Osteoblast (primary cell): ENCODE data around the gene H6PD. TPM values are rescaled to one million over a fixed set of nuclear protein-coding genes. Genes with fewer than 3 reads are reported as not detected.

Source experiments
- DNase-seq: peaks from one replicate; pipeline ENCODE4 v3.0.0; 2011; ENCODE audit warnings: low spot score, mixed read lengths; ENCODE audit not compliant: insufficient read length; ENCODE audit errors: missing footprints
- H2AFZ ChIP-seq: 2 replicates; pipeline ENCODE4 v1.6.0; 2011; ENCODE audit warnings: mild to moderate bottlenecking, low read length
- H3K27ac ChIP-seq: 2 replicates; pipeline ENCODE4 v1.5.1; 2011; ENCODE audit warnings: mild to moderate bottlenecking, low read depth, low read length, moderate library complexity
- H3K27me3 ChIP-seq: 2 replicates; pipeline ENCODE4 v1.6.0; 2012; ENCODE audit warnings: mild to moderate bottlenecking, control low read depth, inconsistent platforms, low read length, moderate library complexity; ENCODE audit not compliant: insufficient read depth
- H3K36me3 ChIP-seq: 2 replicates; pipeline ENCODE4 v1.5.1; 2011; ENCODE audit warnings: mild to moderate bottlenecking, low read length, control low read depth, moderate library complexity; ENCODE audit not compliant: insufficient read depth
- H3K4me1 ChIP-seq: 2 replicates; pipeline ENCODE4 v1.5.1; 2011; ENCODE audit warnings: mild to moderate bottlenecking, low read length, control low read depth, moderate library complexity; ENCODE audit not compliant: insufficient read depth
- H3K4me2 ChIP-seq: 2 replicates; pipeline ENCODE4 v1.6.0; 2011; ENCODE audit warnings: mild to moderate bottlenecking, low read length; ENCODE audit not compliant: insufficient read depth
- H3K4me3 ChIP-seq: fragments of 200-600 bp; sonication (generic); 3 replicates; pipeline ENCODE4 v1.5.1; 2012; ENCODE audit warnings: mild to moderate bottlenecking, low read length, inconsistent platforms; ENCODE audit not compliant: insufficient read depth
- H3K79me2 ChIP-seq: 2 replicates; pipeline ENCODE4 v1.6.0; 2012; ENCODE audit warnings: mild to moderate bottlenecking, low read length, control low read depth, inconsistent platforms; ENCODE audit not compliant: insufficient read depth
- H3K9me3 ChIP-seq: 2 replicates; pipeline ENCODE4 v1.5.1; 2011; ENCODE audit warnings: low read depth, low read length, control low read depth
- H4K20me1 ChIP-seq: 2 replicates; pipeline ENCODE4 v1.6.0; 2012; ENCODE audit warnings: mild to moderate bottlenecking, low read length, control low read depth; ENCODE audit not compliant: insufficient read depth
- CTCF ChIP-seq: IDR thresholded peaks from 2 replicates; pipeline ENCODE4 v1.5.1; 2011; ENCODE audit warnings: mild to moderate bottlenecking, low read depth, low read length, moderate library complexity; ENCODE audit errors: extremely low read depth
- total RNA-seq: library from RNA; depleted of rRNA; stranded (reverse); fragments of >200 nt; gene quantifications from 2 replicates; pipeline ENCODE4 v1.2.3, GENCODE V29; 2012

H6PD gene
- total RNA-seq, 1 donor = 51.4 TPM

DNA sequence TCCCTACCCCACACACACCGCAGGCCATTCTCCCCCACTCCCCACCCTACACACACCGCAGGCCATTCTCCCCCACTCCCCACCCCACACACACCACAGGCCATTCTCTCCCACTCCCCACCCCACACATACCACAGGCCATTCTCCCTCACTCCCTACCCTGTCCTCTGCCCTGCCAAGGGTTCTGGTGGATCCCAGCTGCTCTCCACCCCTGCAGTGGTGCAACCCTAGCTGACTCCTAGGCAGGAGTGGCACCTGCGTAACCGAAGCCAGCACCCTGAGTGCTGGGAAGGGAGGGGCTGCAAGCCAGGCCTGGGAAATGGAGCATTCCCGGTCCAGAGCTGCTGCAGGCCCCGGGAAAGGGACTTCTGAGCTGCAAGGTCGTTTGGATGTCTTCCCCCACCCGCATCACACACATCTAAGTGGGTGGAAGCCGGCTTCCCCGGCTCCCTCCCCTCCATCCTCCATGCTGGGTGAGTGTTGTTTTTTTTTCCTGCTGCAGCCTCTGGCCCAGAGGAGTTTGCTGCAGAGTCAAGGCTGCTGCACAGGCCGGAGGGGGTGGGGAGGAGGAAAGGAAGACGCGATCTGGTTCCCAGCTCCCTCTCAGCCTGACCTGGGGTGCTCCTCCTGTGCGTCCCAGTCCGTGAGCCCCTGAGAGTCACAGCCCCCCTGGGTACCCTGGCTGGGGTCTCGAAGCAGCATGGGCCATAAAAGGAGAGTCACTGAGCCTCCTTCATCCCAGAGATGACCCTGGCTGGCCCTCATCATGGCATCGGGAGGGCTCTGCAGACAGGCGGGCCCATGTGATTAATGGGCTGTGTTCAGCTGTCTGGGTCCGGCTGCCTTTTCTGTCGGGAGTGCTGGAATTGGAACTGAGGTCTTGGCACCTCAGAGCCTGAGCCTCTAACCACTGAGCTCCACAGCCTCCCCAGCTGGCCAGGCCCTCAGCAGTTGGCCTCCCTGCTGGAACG, 16.1 kb downstream of the H6PD start:
- peaks cover 9% of the 10 kb centered on the region for H3K4me1 ChIP-seq
- no peak overlapping the region for H3K27ac ChIP-seq
- no peak overlapping the region for H2AFZ ChIP-seq
- no peaks in the 10 kb centered on the region for H3K27me3 ChIP-seq
- H3K9me3 ChIP-seq = no peaks in the 10 kb centered on the region
- no peak for TF ChIP-seq CTCF
- H4K20me1 ChIP-seq = peaks cover 4% of the 10 kb centered on the region
- H3K36me3 ChIP-seq = peaks cover 38% of the 10 kb centered on the region
- H3K4me3 ChIP-seq = no peak overlapping the region
- DNase-seq = peak; percentile 85
- H3K4me2 ChIP-seq = no peak overlapping the region
- H3K79me2 ChIP-seq = peaks cover 42% of the 10 kb centered on the region

GRCh38 chr1:9251501-9251900, 16.9 kb downstream of the H6PD start:
- Histone ChIP-seq H3K36me3 (peaks cover 38% of the 10 kb centered on the region), H3K4me1 (peaks cover 9% of the 10 kb centered on the region), H3K4me2 (no peak overlapping the region), H3K4me3 (no peak overlapping the region), H3K9me3 (no peaks in the 10 kb centered on the region), H3K27ac (no peak overlapping the region), H3K27me3 (no peaks in the 10 kb centered on the region), H4K20me1 (peaks cover 4% of the 10 kb centered on the region), H3K79me2 (peaks cover 48% of the 10 kb centered on the region), H2AFZ (no peak overlapping the region)
- TF ChIP-seq CTCF = no peak
- DNase-seq = no peak

- peaks cover 4% of the 10 kb centered on the region for H4K20me1 ChIP-seq
- no peak overlapping the region for H3K4me3 ChIP-seq
- TF ChIP-seq CTCF = no peak
- DNase-seq = no peak
- no peaks in the 10 kb centered on the region for H3K9me3 ChIP-seq
- H3K27ac ChIP-seq = no peak overlapping the region
- no peaks in the 10 kb centered on the region for H3K27me3 ChIP-seq
- H3K4me1 ChIP-seq = peaks cover 9% of the 10 kb centered on the region
- H3K36me3 ChIP-seq = peaks cover 30% of the 10 kb centered on the region
- no peak overlapping the region for H3K4me2 ChIP-seq
- H2AFZ ChIP-seq = no peak overlapping the region
- H3K79me2 ChIP-seq = peaks cover 60% of the 10 kb centered on the region
Observed at GRCh38 chr1:9253004-9253403, 18.4 kb downstream of the H6PD start.

DNA sequence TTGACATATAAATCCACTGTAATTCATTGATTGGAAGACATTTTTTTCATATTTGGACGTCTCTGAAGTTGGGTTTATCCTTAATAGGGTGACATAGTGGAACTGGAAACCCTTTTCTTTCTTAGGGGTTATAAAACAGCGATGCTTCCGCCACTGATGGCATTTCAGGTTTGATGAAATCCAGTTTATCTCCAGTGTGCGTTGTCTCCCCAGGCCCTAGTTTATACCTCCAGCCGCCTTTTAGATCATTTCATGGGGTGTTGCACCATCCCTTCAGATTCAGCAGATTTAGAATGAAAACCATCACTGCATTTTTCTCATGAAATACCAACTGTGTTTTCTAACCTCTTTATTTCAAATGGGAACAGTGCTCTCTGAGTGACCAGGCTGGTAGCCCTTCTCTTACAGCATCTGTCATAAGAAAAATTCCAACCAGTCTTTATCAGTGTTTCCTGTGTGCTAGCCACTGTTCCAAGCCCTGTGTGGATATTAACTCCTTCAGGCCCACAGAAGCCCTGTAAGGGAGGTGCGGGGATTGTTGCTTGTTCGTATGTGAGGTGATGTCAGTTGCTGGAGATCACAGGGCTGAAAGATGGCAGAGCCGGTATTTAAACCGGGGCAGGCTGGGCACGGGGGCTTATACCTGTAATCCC, 19.0 kb downstream of the H6PD start:
- Histone ChIP-seq H3K79me2 (peaks cover 66% of the 10 kb centered on the region), H3K36me3 (peaks cover 30% of the 10 kb centered on the region), H2AFZ (no peak overlapping the region), H4K20me1 (peaks cover 9% of the 10 kb centered on the region), H3K27ac (no peak overlapping the region), H3K4me2 (no peak overlapping the region), H3K4me3 (no peak overlapping the region), H3K4me1 (peaks cover 9% of the 10 kb centered on the region), H3K27me3 (no peaks in the 10 kb centered on the region), H3K9me3 (no peaks in the 10 kb centered on the region)
- DNase-seq = peak; percentile 55
- TF ChIP-seq CTCF = no peak
